Stimulated activated CD4-positive, alpha-beta T cell treated with anti-CD3 and anti-CD28 coated beads, Interleukin-12 subunit alpha, Interleukin-12 subunit beta, amount 100 ng/mL, for 24 hours (primary cell): Measurements from ENCODE around the gene ME2.
"Not testable (repeated sequence)": the region's sequence is repeated elsewhere in the genome, so short reads cannot be mapped to it uniquely, and the experiment has no call there.

ENCODE experiments used
- DNase-seq, 2 experiments: peaks; one replicate each; pipeline ENCODE4 v3.0.0-alpha.2; 2020; ENCODE audit warnings: low read depth in 2 of 2

ME2 gene

DNA sequence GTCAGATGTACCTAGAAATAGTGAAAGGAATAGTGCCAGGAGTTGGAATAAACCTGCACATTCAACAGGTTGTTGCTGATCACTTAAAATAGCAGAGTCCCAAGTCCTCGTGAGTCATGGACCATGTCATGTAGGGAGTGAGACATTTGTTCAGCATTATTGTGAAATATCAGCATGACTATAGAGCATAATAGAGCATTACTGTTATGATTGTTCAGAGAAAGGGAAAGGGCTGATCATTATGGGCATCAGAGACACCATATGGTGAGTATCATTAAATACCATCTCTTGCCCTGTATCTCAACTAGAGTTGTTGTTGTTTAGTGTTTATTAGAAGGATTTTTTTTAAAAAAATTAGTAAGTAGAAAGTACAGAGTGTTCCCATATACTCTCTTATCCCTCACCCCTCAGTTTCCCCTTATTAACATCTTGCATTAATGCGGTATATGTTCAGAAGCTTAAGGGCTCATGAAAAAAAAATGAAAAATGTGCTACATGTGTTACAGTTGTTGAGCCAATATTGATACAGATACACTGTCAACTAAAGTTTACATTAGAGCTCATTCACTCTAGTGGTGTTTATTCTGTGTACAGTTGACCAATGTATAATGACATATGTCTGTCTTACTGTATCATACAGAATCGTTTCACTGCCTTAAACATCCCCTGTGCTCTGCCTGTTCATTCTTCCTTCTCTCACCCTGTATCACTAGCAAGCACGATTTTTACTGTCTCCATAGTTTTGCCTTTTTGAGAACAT is 94.6 kb downstream of the ME2 start:
- no peak for DNase-seq

DNA sequence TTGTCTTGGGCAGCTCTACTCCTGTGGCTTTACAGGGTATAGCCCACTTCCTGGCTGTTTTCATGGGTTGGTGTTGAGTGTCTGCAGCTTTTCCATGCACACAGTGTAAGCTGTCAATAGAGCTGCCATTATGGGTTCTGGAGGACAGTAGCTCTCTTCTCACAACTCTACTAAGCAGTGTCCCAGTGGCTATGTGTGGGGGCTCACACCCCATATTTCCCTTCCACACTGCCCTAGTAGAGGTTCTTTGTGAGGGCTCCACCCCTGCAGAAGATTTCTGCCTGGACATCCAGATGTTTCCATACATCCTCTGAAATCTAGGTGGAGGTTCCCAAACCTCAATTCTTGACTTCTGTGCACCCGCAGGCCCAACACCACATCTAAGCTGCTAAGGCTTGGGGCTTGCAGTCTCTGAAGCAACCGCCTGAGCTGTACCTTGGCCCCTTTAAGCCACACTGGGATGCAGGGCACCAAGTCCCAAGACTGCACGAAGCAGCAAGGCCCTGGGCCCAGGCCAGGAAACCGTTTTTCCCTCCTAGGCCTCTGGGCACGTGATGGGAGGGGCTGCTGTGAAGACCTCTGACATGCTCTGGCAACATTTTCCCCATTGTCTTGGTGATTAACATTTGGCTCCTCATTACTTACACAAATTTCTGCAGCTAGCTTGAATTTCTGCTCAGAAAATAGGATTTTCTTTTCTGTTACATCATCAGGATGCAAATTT is 98.3 kb downstream of the ME2 start:
- DNase-seq = no peak

DNA sequence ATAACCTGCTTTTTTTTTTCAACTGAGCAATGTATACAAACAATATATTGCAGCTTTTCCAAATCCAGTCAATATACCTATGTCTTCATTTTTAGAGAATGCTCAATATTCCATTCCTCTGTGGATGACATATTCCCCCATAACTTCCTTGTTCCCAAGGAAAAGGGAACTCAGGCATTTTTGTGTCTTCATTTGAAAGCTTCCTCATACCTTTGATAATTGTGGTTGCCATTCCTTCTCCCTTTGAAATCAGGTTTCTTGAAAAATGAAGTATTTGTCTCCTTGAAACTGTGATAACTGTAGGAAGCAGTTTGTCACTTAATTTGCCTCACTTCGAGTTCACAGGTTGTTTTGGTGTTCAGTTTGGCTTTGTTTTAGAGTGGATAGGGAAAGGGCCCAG is 102.5 kb downstream of the ME2 start:
- DNase-seq = no peak

DNA sequence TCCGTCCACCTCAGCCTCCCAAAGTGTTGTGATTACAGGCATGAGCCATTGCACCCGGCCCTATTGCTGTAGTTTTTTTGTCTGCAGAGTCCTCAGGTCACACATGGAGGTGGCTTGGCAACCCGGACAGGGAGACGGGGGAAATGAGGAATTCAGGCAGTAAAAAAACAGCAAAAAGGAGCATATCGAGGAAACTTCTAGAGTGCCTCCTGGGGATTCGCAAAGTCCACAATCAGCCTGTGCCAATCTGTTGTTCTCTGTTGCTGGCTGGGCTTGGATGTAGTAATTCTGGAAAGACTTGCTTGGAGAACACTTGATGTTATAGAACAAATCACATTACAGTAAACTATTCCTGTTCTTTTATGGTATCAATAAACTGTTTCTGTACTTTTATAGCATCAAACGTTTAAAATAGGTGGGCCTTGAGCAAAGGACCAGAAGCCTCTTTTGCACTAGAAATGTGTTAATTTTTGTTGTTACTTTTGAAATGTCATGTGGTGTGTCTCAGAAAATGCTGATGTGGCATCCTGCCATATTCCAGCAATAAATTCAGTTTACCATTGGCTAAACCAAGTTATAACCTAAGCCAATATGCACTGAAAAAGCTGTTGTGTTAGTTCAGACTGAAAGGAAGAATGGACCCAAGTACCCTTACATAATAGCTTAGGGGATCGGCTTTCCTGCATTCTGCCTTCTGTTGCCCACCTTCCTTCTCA is 103.3 kb downstream of the ME2 start:
- no peak for DNase-seq

DNA sequence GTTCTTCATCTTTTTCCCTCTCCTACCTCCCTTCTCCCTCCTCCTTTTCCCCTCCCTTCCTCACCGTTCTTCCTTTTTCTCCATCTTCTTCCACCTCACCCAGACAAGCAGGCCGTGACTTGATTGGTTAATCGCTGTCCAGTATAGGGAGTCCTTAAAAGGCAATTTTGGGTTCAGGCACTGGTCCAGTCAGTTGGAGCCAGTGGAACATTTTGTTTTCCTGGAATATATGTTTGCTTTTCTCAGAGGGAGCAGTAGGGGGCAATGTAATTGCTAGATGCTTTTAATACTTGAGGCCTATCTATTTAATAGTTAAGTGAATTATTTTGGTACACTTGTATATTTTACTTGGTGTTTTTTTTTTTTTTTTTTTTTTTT is 103.9 kb downstream of the ME2 start:
- DNase-seq = no peak

DNA sequence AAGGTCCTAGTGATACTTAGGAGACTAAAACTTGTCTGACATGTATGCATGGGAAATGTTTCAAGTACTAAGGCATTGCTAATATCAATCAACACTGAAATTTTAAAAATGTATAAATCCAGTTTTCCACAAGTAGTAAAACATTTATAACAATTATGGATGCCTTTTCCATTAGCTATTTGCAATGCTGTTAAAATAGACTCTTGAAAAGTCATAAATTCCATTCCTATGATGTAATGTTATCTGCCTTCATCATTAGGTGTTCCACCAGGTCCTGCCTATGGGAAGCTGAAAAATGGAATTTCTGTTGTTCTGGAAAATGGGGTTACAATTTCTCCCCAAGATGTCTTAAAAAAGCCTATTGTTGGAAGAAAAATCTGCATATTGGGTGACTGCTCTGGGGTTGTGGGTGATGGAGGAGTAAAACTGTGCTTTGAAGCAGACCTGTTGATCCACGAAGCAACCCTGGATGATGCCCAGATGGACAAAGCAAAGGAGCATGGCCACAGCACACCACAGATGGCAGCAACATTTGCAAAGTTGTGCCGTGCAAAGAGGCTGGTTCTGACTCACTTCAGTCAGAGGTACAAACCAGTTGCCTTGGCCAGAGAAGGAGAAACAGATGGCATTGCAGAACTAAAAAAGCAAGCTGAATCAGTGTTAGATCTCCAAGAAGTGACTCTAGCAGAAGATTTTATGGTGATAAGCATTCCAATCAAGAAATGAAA is 107.6 kb downstream of the ME2 start:
- no peak for DNase-seq

DNA sequence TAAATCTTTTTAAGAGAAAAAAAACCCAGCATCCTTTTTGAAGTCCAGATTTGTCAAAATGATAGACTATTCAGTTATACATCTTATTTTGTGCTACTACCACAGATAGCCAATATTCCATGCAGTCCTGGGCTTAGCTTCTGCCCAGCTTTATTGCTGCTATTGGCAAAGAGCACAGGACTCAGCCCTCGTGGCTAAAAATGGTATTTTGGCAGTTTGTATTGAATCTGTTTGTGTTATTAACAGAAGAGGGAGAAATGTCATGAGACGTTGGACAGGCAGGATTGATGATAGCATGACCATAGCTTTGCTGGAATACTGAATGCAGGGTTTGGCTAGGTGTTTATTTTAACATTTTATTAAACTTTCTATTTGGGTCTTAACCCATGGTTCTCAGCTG is 108.3 kb downstream of the ME2 start:
- no peak for DNase-seq

DNA sequence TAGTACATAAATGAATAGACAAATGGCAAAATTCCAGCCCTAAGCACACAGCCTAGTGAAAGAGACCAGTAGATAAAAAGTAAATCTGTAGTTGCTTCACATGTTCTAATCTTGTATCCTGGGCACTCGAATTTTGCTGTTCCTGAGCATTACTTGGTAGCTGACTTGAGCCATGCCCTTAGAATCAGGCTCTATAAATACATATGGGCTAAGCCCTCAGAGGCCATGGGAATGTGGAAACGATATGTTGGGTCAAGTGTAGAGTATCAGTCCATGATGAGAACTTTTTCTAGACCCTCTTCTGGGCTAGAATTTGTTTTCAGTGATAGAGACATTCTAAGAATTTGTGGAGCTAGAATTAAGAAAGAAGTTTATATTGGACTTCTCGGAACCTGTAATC is 110.8 kb downstream of the ME2 start:
- DNase-seq = no peak

DNA sequence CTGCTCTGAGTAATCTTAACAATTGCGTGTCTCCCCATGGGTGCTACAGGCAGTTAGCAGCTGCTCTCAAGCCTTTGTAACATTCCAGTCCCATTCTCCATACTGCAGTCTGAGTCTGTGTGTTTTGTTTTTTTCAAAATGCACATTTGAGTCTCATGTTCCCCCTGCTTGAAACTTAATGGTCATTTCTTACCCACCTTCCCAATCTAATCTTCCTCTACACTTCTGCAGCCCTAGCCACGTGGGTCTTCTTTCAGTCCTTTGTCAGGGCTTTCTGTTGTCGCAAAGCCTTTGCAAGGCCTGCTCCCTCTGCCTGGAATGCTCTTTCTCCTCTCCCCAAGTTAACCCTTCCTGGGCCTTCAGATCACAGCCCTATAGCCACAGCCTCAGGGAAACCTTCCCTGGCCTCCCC is 113.4 kb downstream of the ME2 start:
- DNase-seq = no peak

DNA sequence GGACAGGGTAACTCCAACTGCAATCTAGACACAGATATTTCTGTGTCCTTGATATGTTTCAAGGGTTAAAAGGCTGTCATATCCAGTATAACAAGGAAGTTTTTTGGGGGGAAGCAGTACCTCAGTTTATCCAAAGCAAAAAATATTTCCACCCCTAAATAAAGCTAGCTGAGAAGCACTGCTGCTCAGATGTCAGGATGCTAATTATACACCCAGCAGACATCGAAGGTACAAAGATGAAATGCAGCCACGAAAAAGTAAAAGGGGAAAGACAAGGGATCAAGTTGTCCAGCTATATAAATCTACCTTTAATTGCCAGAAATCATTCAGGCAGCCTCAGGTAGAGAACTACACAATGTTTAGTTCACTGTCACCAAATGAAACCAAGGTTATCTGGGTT is 115.1 kb downstream of the ME2 start:
- DNase-seq = no peak

DNA sequence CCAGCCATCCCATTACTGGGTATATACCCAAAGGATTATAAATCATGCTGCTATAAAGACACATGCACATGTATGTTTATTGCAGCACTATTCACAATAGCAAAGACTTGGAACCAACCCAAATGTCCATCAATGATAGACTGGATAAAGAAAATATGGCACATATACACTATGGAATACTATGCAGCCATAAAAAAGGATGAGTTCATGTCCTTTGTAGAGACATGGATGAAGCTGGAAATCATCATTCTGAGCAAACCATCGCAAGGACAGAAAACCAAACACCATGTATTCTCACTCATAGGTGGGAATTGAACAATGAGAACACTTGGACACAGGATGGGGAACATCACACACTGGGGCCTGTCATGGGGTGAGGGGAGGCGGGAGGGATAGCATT is 124.3 kb downstream of the ME2 start:
- DNase-seq = not testable (repeated sequence)
